GM18873 (cell line): Measurements from ENCODE around the gene LIF.
"Not testable (repeated sequence)": the region's sequence is repeated elsewhere in the genome, so short reads cannot be mapped to it uniquely, and the experiment has no call there.

Experiments used
- ATAC-seq: cut with Tn5 transposase; IDR thresholded peaks from one replicate; pipeline ENCODE4 v1.9.1; 2021; ENCODE audit warnings: mild to moderate bottlenecking, moderate library complexity, moderate number of reproducible peaks; ENCODE audit not compliant: unreplicated experiment, low FRiP score

LIF gene

DNA sequence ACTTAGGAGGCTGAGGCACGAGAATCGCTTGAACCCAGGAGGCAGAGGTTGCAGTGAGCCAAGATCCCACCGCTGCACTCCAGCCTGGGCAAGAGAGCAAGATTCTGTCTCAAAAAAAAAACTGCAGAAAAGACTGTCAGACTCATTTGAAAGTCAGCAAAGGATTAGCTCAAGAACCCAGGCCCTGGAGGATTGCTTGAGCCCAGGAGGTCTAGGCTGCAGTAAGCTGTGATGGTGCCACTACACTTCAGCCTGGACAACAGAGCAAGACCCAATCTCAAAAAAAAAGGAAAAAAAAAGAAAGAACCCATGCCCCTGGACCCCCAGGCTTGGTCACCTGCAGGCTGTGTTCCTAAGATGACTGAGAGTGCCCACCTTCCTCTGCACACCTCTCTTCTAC, 16.2 kb downstream of the LIF start:
- no peak for ATAC-seq

DNA sequence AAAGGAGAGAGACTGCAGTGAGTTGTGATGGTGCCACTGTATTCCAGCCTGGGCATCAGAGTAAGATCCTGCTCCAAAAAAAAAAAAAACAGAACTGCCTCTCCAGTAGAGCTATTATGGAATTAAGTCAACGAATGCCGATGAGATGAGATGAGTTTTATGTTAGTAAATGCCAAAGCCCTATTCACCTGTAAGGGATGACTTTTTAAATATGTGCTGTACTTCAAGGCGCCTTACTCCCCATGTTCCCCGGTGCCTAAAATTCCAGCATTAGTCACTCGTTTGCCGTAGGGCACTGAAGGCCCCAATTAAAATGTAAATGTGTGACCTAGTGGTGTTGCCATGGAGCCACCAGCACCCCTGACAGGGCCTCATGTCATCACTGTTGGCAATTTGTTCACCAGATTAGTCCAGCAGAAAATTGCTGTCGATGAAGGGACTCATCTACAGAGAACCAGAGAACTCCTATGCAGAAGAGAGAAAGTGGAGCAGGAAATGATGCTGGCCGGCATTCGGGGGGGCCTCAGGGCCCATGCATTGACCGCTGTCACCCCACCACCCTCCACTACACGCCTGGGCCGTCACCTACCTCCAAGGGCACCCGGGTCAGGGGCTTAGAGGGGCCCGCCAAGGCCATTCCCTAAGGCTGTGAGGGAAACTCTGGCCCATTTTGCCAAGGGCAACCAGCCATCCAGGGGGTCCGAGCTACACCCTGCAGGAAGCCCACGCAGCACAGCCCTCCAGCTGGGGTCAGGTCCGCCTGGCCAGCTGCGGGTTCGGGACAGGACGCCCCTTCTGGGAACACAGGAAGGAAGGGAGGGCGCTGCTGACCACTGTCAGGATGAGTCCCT, 17.8 kb downstream of the LIF start:
- ATAC-seq: no peak

DNA sequence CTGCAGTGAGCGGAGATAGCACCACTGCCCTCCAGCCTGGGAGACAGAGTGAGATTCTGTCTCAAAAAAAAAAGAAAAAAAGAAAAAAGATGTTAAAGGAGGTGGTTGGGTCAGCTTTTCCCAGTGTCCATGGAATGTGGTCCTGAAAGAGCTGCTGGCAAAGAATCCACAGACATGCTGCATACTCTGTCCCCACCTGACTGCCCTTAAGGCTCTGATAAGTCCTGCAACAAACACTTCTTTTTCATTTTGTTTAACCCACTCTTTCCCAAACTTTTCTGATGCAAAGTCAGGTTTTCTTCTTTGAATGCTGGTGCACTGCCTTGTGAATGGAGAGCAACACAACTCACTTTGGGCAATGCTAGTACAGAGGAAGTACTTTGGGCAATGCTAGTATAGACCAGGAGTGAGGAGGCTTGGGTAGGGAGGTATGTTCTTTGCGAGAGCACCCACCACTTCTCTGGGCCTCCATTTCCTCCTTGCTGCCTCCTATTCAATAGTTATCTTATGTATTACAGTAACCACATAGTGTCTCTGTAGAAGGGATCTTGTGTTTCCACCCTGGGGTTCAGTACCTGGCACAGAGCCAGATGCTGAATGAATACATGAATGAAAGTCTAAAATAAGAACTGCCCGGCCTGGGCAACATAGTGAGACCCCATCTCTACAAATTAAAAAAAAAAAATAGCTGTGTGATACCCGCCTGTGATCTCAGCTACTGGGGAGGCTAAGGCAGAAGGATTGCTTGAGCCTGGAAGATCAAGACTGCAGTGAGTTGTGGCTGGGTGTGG, 18.9 kb downstream of the LIF start:
- no peak for ATAC-seq

DNA sequence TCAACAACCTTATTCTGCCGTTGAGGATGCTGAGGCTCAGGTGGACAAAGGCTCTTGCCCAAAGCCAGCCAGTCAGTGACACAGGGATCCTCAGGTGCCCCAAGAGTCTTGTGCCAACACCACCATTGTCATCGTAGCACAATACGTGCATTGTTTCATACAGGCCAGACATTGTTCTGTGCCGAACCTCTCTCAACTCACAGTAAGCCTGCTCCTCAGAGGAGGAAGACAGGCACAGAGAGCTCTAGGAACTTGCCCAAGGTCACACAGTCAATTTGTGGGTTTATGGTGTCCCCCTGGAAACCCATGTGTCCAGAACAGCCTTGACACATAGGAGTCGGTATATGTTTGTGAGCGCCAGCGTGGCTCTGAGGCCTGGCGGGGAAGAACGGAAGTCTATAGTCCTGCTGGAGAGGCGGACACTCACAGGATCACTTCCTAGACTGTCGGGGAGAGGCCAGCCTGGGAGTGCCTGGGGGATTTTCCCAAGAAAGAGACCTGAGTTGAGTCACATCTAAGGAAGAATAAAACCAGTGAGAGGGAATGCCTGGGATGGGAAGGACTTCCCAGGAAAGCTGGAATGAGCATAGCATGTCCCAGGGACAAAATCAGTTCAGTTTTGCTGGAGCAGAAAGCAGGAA, 20.2 kb downstream of the LIF start:
- no peak for ATAC-seq

DNA sequence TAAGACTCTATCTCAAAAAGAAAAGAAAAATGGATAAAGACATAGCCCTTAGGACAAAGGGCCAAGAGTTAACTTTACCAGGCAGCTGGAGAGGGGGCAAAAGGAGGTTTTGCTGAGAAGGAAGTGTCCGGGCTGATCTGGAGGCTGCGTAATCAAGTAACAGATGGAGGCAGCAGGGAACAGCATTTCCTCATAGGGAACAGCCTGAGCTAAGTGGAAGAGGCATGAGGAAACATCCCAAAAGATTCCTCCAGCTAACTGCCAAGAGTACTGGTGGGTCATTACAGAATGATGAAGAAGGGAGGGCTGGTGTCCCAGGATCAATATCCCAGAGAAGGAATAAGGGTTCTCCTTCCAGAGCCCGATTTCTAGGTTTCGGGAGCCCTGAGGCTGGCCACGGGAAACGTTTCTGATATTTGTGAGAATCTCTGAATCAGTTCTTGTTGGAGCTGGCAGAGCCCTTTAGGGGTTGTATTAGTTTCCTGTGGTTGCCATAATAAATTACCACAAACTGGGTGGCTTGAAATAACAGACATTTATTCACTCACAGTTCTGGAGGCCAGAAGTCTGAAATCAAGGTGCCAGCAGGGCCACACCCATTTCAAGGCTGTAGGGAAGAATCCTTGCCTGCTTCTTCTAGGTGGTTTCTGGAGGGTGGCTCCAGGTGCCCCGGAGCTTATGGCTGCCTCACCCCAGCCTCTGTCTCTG, 21.2 kb downstream of the LIF start:
- no peak for ATAC-seq

DNA sequence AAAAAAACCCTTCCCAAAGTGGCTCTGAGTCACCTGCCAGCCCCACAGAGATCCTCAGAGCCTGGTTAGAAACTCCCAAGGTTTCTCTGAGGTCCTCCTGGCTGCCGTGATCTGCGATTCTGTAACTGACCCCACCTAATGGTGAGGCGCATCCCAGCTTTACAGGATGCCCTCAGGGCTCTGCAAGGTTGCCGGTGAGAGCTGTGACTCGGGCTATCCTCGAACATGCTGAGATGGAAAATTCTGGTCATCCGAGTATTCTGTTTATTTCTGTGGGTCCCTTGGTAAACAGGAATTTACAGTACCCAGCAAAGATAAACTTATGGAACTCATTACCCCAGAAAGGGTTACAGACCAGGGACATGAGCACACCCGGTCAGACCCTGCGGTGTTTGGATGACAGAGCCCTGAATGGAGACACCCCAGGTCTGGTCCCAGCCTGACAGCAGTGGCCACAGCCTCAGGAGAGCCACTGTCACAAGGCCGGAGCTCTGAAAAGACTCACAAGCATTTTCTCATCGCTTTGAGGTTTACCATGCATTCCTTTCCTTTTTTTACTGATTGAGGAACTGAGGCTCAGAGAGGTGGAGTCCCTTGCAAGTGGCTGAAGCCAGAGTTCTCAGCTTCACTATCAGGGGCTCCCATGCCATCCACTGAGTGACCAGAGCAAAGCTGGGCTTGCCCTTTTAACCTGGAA, 22.2 kb downstream of the LIF start:
- ATAC-seq: no peak

DNA sequence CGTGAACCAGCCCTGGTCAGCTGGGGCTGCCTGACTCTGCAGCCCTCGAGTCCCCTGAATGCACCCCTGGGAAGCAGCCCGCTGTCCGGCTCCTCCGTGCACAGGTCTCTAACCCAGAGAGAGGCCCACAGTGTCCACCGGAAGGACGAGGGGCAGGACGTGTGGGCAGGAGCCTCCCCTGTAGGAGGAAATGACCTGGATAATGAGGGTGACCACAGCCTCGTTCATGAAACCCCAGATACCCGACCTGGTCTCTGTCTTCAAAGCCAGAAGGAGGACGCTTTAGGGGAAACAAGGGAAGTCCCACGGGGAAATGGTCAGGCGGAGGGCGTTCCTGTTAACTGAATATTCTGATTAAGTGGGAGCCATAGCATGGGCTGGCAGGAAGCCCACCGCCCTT, 23.3 kb downstream of the LIF start:
- ATAC-seq: no peak

DNA sequence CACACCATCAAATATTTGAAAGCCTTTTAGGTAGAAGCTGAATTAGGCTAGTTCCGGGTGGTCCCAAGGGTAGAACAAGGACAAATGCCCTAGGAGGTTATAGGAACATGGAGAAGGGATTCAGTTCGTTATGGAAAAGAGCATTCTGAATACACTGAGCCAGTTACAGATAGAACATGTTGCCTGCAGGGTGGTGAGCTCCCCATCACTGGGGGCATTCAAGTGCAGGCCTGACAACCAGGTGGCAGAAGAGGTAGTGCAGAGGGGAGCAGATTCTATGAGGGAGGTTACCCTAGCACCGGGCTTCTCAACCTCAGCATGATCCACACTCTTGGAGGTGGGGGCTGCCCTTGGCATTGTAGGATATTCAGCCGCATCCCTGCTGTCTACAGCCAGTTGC, 24.2 kb downstream of the LIF start:
- ATAC-seq: no peak

DNA sequence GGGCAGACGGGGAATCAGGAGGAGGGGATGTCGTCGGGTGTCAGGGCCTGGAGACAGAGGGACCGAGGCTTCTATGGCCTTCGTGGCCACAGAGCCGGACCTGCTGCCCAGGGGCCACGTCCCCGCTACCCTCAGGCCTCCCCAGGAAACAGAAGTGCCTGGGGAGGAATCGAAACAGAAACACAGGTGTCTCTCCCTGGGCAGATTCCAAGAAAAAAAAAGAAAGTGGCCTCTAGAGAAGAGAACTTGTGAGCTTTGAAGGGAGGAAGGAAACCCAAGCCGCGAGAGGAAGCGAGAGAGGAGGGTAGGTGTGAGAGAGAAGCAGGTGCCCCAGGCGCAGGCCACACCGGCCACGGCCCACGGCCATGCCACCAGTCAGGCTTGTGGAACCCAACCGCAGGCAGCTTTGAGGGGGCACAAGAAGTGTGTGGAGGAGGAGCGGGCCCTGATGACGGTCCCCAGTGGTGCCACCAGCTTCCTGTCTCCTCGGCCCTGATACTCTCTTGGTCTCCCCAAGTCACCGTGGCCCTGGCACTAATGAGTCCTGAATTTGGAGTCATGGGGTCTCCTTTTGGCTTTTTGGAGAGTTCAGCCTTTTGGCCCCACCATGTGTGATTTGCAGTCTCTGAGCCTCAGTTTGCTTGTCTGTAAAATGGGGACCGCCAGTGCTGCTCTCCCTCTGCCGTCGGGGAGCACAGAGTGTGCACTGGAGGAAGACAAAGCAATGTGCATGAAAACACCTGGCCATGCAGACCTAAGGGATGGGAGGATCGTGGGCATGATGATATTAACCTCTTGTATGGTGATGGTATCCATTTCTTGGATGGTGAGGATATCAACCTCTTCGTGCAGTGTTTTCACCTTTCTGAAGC, 25.2 kb downstream of the LIF start:
- no peak for ATAC-seq

DNA sequence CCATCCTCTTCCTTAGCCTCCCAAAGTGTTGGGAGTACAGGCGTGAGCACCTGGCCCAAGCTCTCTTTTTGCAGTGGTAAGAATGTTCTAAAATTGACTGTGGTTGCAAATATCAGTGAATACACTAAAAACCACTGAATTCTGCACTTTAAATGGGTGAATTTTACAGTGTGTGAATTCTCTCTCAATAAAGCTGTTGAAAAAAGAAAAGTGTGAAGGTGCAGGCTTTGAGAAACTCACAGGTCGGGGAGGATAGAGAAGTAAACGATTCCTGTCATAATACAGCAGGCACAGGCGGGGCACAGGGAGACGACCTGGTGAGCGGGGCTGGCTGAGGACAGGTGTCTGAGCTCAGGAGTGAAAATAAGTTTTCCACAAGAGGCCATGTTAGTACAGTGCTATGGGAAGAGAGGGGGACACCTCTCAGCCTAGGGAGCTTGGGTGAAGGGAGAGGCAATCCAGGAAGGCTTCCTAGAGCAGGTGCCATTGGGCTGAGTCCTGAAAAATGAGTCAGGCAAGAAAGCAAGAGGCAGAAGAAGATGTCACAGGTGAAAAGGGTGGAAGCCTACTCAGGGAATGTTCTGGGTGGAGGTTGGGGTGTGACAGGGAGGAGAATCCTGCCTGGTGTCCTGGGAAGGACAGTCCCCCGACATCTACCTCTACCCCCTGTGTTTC, 26.1 kb downstream of the LIF start:
- no peak for ATAC-seq

DNA sequence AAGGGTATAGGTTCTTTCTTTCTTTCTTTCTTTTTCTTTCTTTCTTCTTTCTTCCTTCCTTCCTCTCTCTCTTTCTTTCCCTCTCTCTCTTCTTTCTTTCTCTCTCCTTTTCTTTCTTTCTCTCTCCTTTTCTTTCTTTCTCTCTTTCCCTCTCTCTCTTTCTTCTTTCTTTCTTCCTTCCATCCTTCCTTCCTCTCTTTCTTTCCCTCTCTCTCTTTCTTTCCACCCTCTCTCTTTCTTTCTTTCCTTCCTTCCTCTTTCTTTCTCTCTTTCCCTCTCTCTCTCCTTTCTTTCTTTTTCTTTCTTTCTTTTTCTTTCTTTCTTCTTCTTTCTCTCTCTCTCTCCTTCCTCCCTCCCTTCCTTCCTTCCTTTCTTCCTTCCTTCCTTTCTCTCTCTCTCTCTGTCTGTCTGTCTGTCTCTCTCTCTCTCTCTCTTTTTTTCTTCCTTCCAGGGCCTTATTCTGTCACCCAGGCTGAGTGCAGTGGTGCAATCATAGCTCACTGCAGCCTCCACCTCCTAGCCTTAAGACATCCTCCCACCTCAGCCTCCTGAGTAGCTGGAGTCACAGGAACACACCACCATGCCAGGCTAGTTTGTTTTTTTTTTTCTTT, 26.8 kb downstream of the LIF start:
- ATAC-seq: no peak

DNA sequence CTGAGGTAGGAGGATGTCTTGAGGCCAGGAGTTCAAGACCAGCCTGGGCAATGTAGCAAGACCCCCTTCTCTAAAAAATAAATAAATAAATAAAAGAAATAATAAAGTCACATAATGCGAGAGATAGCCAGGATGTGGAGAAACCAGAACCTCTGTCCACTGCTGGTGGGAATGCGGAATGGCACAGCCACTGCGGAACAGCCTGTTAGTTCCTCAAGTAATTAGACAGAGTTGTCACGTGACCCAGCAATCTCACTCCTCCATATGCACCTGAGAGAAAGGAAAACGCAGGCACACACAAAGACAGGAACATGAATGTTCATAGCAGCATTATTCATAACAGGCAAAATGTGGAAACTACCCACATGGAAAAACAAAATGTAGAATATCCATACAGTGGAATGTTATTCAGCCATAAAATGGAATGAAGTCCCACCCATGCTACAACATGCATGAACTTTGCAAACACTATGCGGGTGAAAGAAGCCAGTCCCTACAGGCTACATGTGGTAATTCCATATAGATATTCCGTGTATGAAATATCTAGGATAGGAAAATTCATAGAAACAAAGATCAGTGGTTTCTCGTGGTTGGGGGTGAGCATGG, 27.4 kb downstream of the LIF start:
- no peak for ATAC-seq

DNA sequence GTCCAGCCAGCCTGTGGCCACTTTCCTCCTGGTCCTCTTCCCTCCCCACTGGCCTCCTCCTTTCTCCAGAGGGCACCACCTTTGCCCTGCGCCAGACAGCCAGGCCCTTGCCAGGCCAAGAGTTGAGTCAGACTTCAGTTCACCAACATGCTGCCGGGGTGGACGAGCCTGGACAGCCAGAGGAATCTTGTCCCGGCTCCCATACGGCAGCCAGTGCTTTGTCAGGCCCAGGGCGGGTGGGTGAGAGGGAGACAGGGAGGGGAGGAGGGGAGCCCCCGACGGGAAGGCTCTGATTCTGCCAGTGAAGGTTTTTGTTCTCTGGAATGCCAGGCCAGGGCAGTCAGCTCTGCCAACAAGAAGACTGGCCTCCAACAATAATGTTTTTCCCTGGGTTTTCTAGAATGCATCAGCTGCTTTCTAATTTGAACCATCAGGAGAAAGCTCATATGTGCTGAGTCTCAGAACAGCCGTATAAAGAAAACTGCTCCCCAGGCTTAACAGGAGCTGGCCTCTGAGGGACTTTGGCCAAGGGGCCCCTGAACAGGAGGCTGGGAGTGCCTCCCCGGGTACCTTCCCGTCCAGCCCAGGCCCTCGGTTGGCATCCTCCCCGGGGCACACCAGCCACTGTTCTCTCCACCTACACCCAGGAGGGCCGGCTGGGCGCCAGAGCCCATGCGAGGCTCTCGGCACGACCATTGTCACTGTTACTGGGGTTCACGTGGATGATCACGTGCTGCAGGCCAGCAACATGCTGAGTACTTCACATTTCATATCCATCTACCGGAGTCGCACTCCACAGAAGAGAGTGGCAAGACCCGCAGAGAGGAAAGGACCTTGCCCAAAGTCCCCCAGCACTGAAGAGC, 28.6 kb downstream of the LIF start:
- no peak for ATAC-seq

DNA sequence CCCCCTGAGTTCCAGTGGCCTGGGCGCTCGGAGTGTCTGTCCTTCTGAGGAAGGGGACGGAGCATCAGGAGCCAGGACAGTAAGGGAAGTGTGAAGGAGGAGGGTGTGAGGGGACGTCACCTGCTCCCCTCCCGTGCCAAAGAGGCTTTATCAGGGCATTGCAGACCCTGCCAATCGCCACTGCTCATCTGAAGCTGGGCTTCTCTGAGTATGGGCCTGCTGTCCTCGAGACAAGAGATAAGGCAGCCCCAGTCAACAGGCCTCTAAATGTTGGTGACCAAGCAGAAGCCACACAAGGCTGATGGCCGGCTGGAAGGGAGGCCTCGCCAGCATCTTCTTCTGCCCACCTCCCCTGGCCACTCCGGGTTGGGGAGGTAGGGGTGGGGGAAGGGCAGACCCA, 29.8 kb downstream of the LIF start:
- ATAC-seq: no peak

DNA sequence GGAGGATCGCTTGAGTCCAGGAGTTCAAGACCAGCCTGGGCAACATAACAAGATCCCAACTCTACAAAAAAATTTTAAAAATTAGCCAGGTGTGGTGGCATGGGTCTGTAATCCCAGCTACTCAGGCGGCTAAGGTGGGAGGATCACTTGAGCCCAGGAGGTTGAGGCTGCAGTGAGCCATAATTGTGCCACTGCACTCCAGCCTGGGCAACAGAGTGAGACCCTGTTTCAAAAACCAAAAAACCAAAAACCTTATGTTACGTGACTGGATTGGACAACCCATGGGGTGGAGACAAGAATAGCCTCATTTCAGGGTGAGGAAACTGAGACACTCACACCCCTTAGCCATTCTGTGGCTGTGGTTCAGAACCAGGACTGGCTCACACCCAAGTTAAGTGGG, 30.3 kb downstream of the LIF start:
- not testable (repeated sequence) for ATAC-seq

DNA sequence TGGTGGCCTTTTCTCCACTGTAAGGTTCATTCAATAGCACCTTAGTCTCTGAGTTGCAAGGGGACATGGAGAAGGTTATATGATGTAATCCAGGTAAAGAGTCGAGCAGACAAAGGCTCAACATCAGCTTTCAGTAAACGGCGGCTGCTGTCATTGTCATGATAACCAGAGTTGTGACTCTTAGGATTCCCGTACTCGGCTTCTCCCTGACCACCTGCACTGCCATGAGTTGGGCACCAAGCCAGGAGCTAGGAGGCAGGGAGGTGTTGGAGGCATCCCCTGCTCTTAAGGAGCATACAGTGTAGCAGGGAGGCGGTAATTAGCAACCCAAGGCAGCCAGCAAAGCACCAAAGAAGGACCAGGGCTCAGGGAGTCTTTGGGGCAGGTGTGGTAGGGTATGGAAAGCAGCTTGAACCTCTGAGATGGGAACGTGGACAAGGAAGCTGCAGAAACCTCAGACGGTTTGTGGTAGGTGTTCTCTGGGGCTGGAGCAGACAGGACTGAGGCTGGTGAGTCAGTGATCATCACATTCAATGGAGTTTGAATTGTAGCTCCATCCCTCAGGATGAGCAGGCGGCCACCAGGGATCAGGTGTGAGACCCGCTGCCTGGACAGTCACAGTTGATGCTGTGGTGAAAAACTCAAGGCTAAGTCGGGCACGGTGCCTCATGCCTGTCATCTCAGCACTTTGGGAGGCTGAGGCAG, 31.7 kb downstream of the LIF start:
- no peak for ATAC-seq
